HepG2 (cell line): Measurements from ENCODE around the gene FAM3A. TPM values are rescaled to one million over a fixed set of nuclear protein-coding genes. Genes with fewer than 3 reads are reported as not detected.

Source experiments
- ATAC-seq: fragments of 200-7000 bp; cut with Tn5 transposase; 3 replicates; pipeline ENCODE4 v1.9.1; 2020; ENCODE audit warnings: mild to moderate bottlenecking, moderate library complexity
- BruUV-seq: library from RNA; stranded (reverse); fragments of 400-500 nt; replicated peaks from 2 replicates; lab custom pipeline; 2021; lab: Mats Ljungman, UMichigan
- CTCF ChIA-PET: fragments of 300-600 bp; formaldehyde crosslinking; extraction: SDS; loops from one replicate; lab custom pipeline; 2021; ENCODE audit warnings: low total read pairs, inconsistent platforms, low intra/inter-chr PET ratio; lab: Yijun Ruan, JAX
- POLR2A ChIA-PET: fragments of 350-600 bp; sonication (Branson Sonifier 250); formaldehyde crosslinking; loops from one replicate; lab custom pipeline; 2020; ENCODE audit warnings: antibody characterized with exemption, inconsistent platforms; lab: Yijun Ruan, JAX
- DNase-seq: peaks from one replicate; pipeline ENCODE4 v3.0.0-alpha.2; 2015; ENCODE audit warnings: low spot score
- FAIRE-seq: peaks from 3 replicates; lab custom pipeline; 2011; peaks lifted over from hg19 to GRCh38; lab: Jason Lieb, UNC
- H2AFZ ChIP-seq: one replicate; pipeline ENCODE4 v1.6.1; 2011; ENCODE audit warnings: low read length, inconsistent platforms
- H3K27ac ChIP-seq: fragments of 300-600 bp; 3 replicates; pipeline ENCODE4 v1.8.0; 2011; ENCODE audit warnings: mixed run types, mild to moderate bottlenecking, mixed read lengths, low read length, inconsistent platforms; ENCODE audit not compliant: insufficient read depth; ENCODE audit errors: extremely low read length
- H3K27me3 ChIP-seq, 2 experiments: fragments of 200-600 bp in 1 of 2; 2 replicates in 1 of 2; 3 replicates in 1 of 2; pipeline versions ENCODE4 v1.6.0 to v1.8.0; 2011; ENCODE audit warnings: low read length in 2 of 2, mild to moderate bottlenecking in 2 of 2, moderate library complexity in 2 of 2, inconsistent platforms in 1 of 2; ENCODE audit not compliant: insufficient read depth in 2 of 2, control insufficient read depth in 1 of 2
- H3K36me3 ChIP-seq, 2 experiments: fragments of 200-600 bp in 1 of 2; replicated peaks in 1 of 2; 2 replicates in 1 of 2; 3 replicates in 1 of 2; pipeline versions ENCODE4 v1.5.1 to v1.8.0; 2011; ENCODE audit warnings: low read length in 2 of 2, inconsistent platforms in 1 of 2; ENCODE audit not compliant: insufficient read depth in 2 of 2, control insufficient read depth in 1 of 2
- H3K4me1 ChIP-seq: 2 replicates; pipeline ENCODE4 v1.5.1; 2012; ENCODE audit warnings: low read length, inconsistent platforms; ENCODE audit not compliant: insufficient read depth
- H3K4me2 ChIP-seq: 2 replicates; pipeline ENCODE4 v1.6.0; 2011; ENCODE audit warnings: low read depth, low read length, inconsistent platforms
- H3K4me3 ChIP-seq, 3 experiments: fragments of 200-600 bp in 1 of 3; sonication (generic), shearing (Covaris generic) in 1 of 3; replicated peaks in 1 of 3; 2 replicates each; pipeline ENCODE4 v1.5.1; 2011 to 2016; ENCODE audit warnings: low read length in 3 of 3, inconsistent platforms in 2 of 3, low read depth in 2 of 3, mild to moderate bottlenecking in 2 of 3, control low read depth in 1 of 3, mixed read lengths in 1 of 3; ENCODE audit not compliant: insufficient read depth in 1 of 3
- H3K79me2 ChIP-seq: one replicate; pipeline ENCODE4 v1.6.1; 2011; ENCODE audit warnings: low read length, inconsistent platforms; ENCODE audit not compliant: insufficient read depth
- H3K9ac ChIP-seq: 2 replicates; pipeline ENCODE4 v1.6.0; 2011; ENCODE audit warnings: mild to moderate bottlenecking, low read depth, low read length, inconsistent platforms; ENCODE audit not compliant: insufficient read depth
- H3K9me3 ChIP-seq: 2 replicates; pipeline ENCODE4 v1.5.1; 2012; ENCODE audit warnings: mild to moderate bottlenecking, low read length
- H4K20me1 ChIP-seq: 2 replicates; pipeline ENCODE4 v1.6.0; 2011; ENCODE audit warnings: inconsistent platforms, mild to moderate bottlenecking, low read length, moderate library complexity; ENCODE audit not compliant: insufficient read depth
- ATRX ChIP-seq: sonication (generic); formaldehyde crosslinking; IDR thresholded peaks from 2 replicates; pipeline ENCODE4 v1.4.0; 2020; ENCODE audit warnings: missing genetic modification reagents, borderline replicate concordance
- BCLAF1 ChIP-seq: fragments of 450-650 bp; IDR thresholded peaks from 2 replicates; pipeline ENCODE4 v1.6.1; 2017; ENCODE audit warnings: mild to moderate bottlenecking
- FUBP1 ChIP-seq: sonication (generic); formaldehyde crosslinking; IDR thresholded peaks from 2 replicates; pipeline ENCODE4 v1.5.1; 2020; ENCODE audit warnings: missing genetic modification reagents, mild to moderate bottlenecking, borderline replicate concordance
- HNF4A ChIP-seq: sonication (generic); formaldehyde crosslinking; IDR thresholded peaks from 2 replicates; pipeline ENCODE4 v1.4.0; 2020; ENCODE audit warnings: missing genetic modification reagents
- RAD21 ChIP-seq: fragments of 450-650 bp; formaldehyde crosslinking; IDR thresholded peaks from 2 replicates; pipeline ENCODE4 v1.5.0; 2020; ENCODE audit warnings: mild to moderate bottlenecking
- RBM39 ChIP-seq: fragments of 200-400 bp; formaldehyde crosslinking; IDR thresholded peaks from one replicate; pipeline ENCODE4 v1.6.1; 2018; ENCODE audit warnings: antibody characterized with exemption, mild to moderate bottlenecking, low read depth, low read length; ENCODE audit not compliant: poor library complexity, severe bottlenecking
- RORA ChIP-seq: sonication (generic); formaldehyde crosslinking; IDR thresholded peaks from 2 replicates; pipeline ENCODE4 v1.5.0; 2020; ENCODE audit warnings: mild to moderate bottlenecking, missing genetic modification reagents, moderate library complexity
- SKIL ChIP-seq: sonication (generic); formaldehyde crosslinking; IDR thresholded peaks from 2 replicates; pipeline ENCODE4 v1.8.0; 2022; ENCODE audit warnings: missing genetic modification reagents, mild to moderate bottlenecking, moderate library complexity, borderline replicate concordance
- THYN1 ChIP-seq: sonication (generic); formaldehyde crosslinking; IDR thresholded peaks from 2 replicates; pipeline ENCODE4 v1.8.1; 2023; ENCODE audit warnings: low read depth, mild to moderate bottlenecking, moderate library complexity, missing genetic modification reagents, borderline replicate concordance
- ZBTB7A ChIP-seq: sonication (generic); formaldehyde crosslinking; IDR thresholded peaks from 2 replicates; pipeline ENCODE4 v1.8.0; 2022; ENCODE audit warnings: mild to moderate bottlenecking, missing genetic modification reagents
- ZNF282 ChIP-seq: fragments of 450-650 bp; IDR thresholded peaks from 2 replicates; pipeline ENCODE4 v1.6.1; 2018; ENCODE audit not compliant: partially characterized antibody
- ZNF367 ChIP-seq: sonication (generic); formaldehyde crosslinking; IDR thresholded peaks from 2 replicates; pipeline ENCODE4 v1.4.0; 2020; ENCODE audit warnings: missing genetic modification reagents, borderline replicate concordance
- ZNF563 ChIP-seq: sonication (generic); formaldehyde crosslinking; IDR thresholded peaks from 2 replicates; pipeline ENCODE4 v1.8.0; 2022; ENCODE audit warnings: mild to moderate bottlenecking, moderate library complexity, missing genetic modification reagents
- ZNF720 ChIP-seq: sonication (generic); formaldehyde crosslinking; IDR thresholded peaks from 2 replicates; pipeline ENCODE4 v1.4.0; 2020; ENCODE audit warnings: missing genetic modification reagents
- WGBS: methylation state at CpG from one replicate; pipeline ENCODE4 v1.1.6; 2017; ENCODE audit warnings: low lambda C conversion rate; 5-methylcytosine and 5-hydroxymethylcytosine counted together
- in situ Hi-C: cut with HindIII; loops from 2 replicates; pipeline ENCODE4 v1.10.0; 2017; ENCODE audit warnings: low pct_unique_long_range_greater_than_20kb; ENCODE audit not compliant: extremely low pct_ligation_motif_present
- intact Hi-C: fragments of 100-400 bp; cut with micrococcal nuclease; formaldehyde crosslinking; loops from one replicate; pipeline ENCODE4 v1.10.0; 2022; ENCODE audit not compliant: unreplicated experiment
- polyA plus RNA-seq, 8 experiments: library from polyadenylated mRNA; depleted of rRNA in 3 of 8; stranded (reverse) in 7 of 8; unstranded in 1 of 8; fragments of >200 nt; fragmentation: Illumina TruSeq in 4 of 8; extraction: Trizol in 4 of 8; gene quantifications; 2 replicates each; pipeline versions ENCODE4 v1.2.1 to v1.2.3, GENCODE V29; 2011 to 2016; ENCODE audit warnings: low read depth in 4 of 8, missing spikeins in 1 of 8, mixed read lengths in 1 of 8; ENCODE audit not compliant: insufficient read depth in 1 of 8
- total RNA-seq, 5 experiments: library from RNA; depleted of rRNA; stranded (reverse); fragments of >200 nt; fragmentation: Illumina TruSeq; extraction: Trizol; gene quantifications; 2 replicates each; pipeline ENCODE4 v1.2.3, GENCODE V29; 2016; ENCODE audit warnings: low read depth in 1 of 5

FAM3A gene
- total and polyA plus RNA-seq, 2 of the 13 experiments (the other 11 are each of a cell fraction or from before 2014, with no cell fraction given) = 11.2 to 22.7 TPM

- BruUV-seq = no TSS peak
- H4K20me1 ChIP-seq = no peaks in the 10 kb centered on the region
- H3K4me2 ChIP-seq = no peak overlapping the region
- ChIA-PET CTCF (no interaction called here), POLR2A (interaction anchor here (0.9 kb wide), 1 partner anchor 12 kb away, joined by 3 read pairs; the partner anchor contains the start of gene SLC10A3)
- no peak for TF ChIP-seq BCLAF1
- TF ChIP-seq SKIL = no peak
- no peak for TF ChIP-seq RORA
- TF ChIP-seq ZNF563 (CRISPR knock-in tag) = no peak
- TF ChIP-seq ZNF720 (CRISPR knock-in tag) = no peak
- no peak for TF ChIP-seq ZNF282
- no peak for TF ChIP-seq ZNF367 (CRISPR knock-in tag)
- no peak for TF ChIP-seq THYN1 (CRISPR knock-in tag)
- TF ChIP-seq RBM39 = no peak
- TF ChIP-seq FUBP1 (CRISPR knock-in tag) = no peak
- no peak for TF ChIP-seq ATRX (CRISPR knock-in tag)
- TF ChIP-seq RAD21 (CRISPR knock-in tag) = no peak
- TF ChIP-seq HNF4A = no peak
- no peak for TF ChIP-seq ZBTB7A (CRISPR knock-in tag)
- H3K27ac ChIP-seq = no peak overlapping the region
- H2AFZ ChIP-seq = no peak overlapping the region
- H3K4me3 ChIP-seq = no peak overlapping the region
- H3K27me3 ChIP-seq = no peaks in the 10 kb centered on the region
- H3K36me3 ChIP-seq = no peaks in the 10 kb centered on the region
- DNase-seq = no peak
- H3K9ac ChIP-seq = no peak overlapping the region
- H3K4me1 ChIP-seq = 0 out of 2 replicates have a peak, but pooled peaks cover 6% of the 10 kb centered on the region
- no peak for FAIRE-seq
- WGBS = 90% methylated on average over 5 of the region's 8 CpGs
- H3K79me2 ChIP-seq = no peaks in the 10 kb centered on the region
- ATAC-seq = no peak
- H3K9me3 ChIP-seq = no peaks in the 10 kb centered on the region
- in situ Hi-C loops (no loop called here), intact Hi-C loops (no loop called here)
These were observed 13.9 kb downstream of the FAM3A start for GRCh38 chrX:154502098-154502497.
